ENCODE data around the gene TMEM174. TPM values are rescaled to one million over a fixed set of nuclear protein-coding genes. Genes with fewer than 3 reads are reported as not detected.
"Not testable (repeated sequence)": the region's sequence is repeated elsewhere in the genome, so short reads cannot be mapped to it uniquely, and the experiment has no call there.

TMEM174 gene
- total RNA-seq, 1 donor from 2014 or later, result not detected

GRCh38 chr5:73214306-73214705, 41.3 kb downstream of the TMEM174 start:
- intact Hi-C loops (cut with micrococcal nuclease), result no loop called here
- Histone ChIP-seq H3K27me3 (ENCODE audit: low read depth) (peaks cover 100% of the 10 kb centered on the region), H3K4me3 (no peak overlapping the region), H3K9me3 (replicated peaks) (peaks cover 13% of the 10 kb centered on the region), H3K27ac (replicated peaks) (no peak overlapping the region), H3K4me1 (peaks cover 14% of the 10 kb centered on the region), H3K36me3 (no peaks in the 10 kb centered on the region)
- DNase-seq, result no peak
- no peak for TF ChIP-seq CTCF (IDR thresholded peaks at IDR 0.05; ENCODE audit: borderline replicate concordance)

DNA sequence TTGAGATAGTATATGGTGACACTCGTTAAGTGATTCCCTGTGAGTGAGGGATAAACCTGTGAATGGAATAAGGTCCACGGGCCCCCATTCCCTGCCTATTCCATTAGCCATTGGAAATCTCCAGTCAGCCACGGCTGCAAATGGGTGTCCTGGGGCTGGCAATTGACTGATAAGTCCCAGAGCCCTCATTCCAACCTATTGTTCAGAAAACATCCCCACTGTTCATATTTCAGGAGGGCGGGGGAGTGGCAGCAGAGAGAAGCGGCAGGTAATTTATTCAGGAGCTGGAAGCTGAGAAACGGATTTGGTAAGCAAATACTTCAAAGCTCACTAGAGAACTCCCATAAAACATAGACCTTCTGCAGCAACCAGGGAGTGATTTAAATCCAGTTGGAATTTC, 42.0 kb downstream of the TMEM174 start:
- Histone ChIP-seq H3K36me3 (no peaks in the 10 kb centered on the region), H3K4me1 (peaks cover 14% of the 10 kb centered on the region), H3K4me3 (no peak overlapping the region), H3K9me3 (replicated peaks) (peaks cover 6% of the 10 kb centered on the region), H3K27me3 (ENCODE audit: low read depth) (peaks cover 100% of the 10 kb centered on the region), H3K27ac (replicated peaks) (no peak overlapping the region)
- intact Hi-C loops (cut with micrococcal nuclease), result no loop called here
- DNase-seq, result no peak
- no peak for TF ChIP-seq CTCF (IDR thresholded peaks at IDR 0.05; ENCODE audit: borderline replicate concordance)

DNA sequence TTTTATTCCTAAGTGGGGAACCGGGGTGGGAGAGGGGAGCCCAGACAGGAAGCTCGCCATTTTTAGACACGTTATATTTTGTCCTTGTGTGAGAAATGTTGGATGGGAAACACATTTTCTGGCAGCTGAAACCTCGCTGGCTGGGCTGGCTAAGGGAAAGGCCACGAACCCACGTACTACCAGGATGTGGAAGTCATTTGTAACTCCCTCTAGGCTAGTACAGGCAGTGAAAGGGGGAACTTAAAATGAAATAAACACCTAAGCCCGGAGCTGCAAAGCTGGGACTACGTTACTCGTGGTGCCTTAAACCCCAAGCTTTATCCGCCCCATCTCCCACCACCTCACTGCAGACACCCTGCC, 42.5 kb downstream of the TMEM174 start:
- Histone ChIP-seq H3K27me3 (ENCODE audit: low read depth) (peaks cover 100% of the 10 kb centered on the region), H3K9me3 (replicated peaks) (peaks cover 4% of the 10 kb centered on the region), H3K4me3 (peak overlapping the region; percentile 61), H3K36me3 (no peaks in the 10 kb centered on the region), H3K27ac (replicated peaks) (no peak overlapping the region), H3K4me1 (peaks cover 14% of the 10 kb centered on the region)
- no peak for DNase-seq
- TF ChIP-seq CTCF (IDR thresholded peaks at IDR 0.05; ENCODE audit: borderline replicate concordance), result no peak
- intact Hi-C loops (cut with micrococcal nuclease), result no loop called here

GRCh38 chr5:73215891-73216610, 43.1 kb downstream of the TMEM174 start:
- no peak overlapping the region for H3K27ac ChIP-seq (replicated peaks)
- intact Hi-C loops (cut with micrococcal nuclease), result no loop called here
- peak overlapping the region; percentile 61 for H3K4me3 ChIP-seq

GRCh38 chr5:73218552-73219171, 45.7 kb downstream of the TMEM174 start:
- TF ChIP-seq CTCF (IDR thresholded peaks at IDR 0.05; ENCODE audit: borderline replicate concordance), result no peak
- intact Hi-C loops (cut with micrococcal nuclease), result no loop called here
- no peak overlapping the region for H3K27ac ChIP-seq (replicated peaks)
- no peak overlapping the region for H3K4me3 ChIP-seq
- H3K9me3 ChIP-seq (replicated peaks), result no peaks in the 10 kb centered on the region
- H3K27me3 ChIP-seq (ENCODE audit: low read depth), result peaks cover 100% of the 10 kb centered on the region
- H3K4me1 ChIP-seq, result peaks cover 14% of the 10 kb centered on the region
- no peak for DNase-seq
- no peaks in the 10 kb centered on the region for H3K36me3 ChIP-seq

More at GRCh38 chr5:73215891-73216610, 43.1 kb downstream of the TMEM174 start:
- peak; percentile 66 for DNase-seq
- Histone ChIP-seq H3K9me3 (replicated peaks) (peaks cover 4% of the 10 kb centered on the region), H3K4me1 (peaks cover 14% of the 10 kb centered on the region), H3K27me3 (ENCODE audit: low read depth) (peaks cover 100% of the 10 kb centered on the region), H3K36me3 (no peaks in the 10 kb centered on the region)
- peak; percentile 88 for TF ChIP-seq CTCF (IDR thresholded peaks at IDR 0.05; ENCODE audit: borderline replicate concordance)

DNA sequence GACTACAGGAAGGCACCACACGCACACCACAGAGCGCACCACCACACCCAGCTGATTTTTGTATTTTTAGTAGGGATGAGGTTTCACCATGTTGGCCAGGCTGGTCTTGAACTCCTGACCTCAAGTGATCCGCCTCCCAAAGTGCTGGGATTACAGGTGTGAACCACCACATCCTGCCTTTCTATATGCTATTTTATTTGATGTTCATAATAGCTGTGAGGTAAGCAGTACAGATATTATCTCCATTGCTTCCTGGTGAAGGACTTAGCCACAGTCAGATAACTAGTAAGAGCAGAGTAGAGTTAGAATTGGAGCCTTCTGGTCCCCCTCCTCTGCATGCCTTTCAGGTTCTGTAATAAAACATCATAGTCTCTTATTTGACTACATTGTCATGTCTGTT, 46.3 kb downstream of the TMEM174 start:
- intact Hi-C loops (cut with micrococcal nuclease); H3K27ac ChIP-seq (replicated peaks); H3K36me3 ChIP-seq; DNase-seq; H3K9me3 ChIP-seq (replicated peaks); H3K4me3 ChIP-seq: not testable (repeated sequence)
- Histone ChIP-seq H3K4me1 (peaks cover 14% of the 10 kb centered on the region), H3K27me3 (ENCODE audit: low read depth) (peaks cover 100% of the 10 kb centered on the region)
